Peyer's patch (tissue), 4 donors: Measurements from ENCODE around the gene CYP39A1. TPM values are rescaled to one million over a fixed set of nuclear protein-coding genes. Genes with fewer than 3 reads are reported as not detected.

Source experiments
- DNase-seq, 3 donors: peaks; one replicate each; pipeline ENCODE4 v3.0.0-alpha.2; 2017 to 2019
- H3K27ac ChIP-seq, 4 donors: fragments of 200-600 bp; sonication (generic); one replicate each; pipeline ENCODE4 v1.5.1; 2016 to 2019
- H3K27me3 ChIP-seq, 2 donors: fragments of 200-600 bp; sonication (generic); one replicate each; pipeline ENCODE4 v1.5.1; 2019
- H3K36me3 ChIP-seq, 3 donors: fragments of 200-600 bp; sonication (generic); one replicate each; pipeline ENCODE4 v1.5.1; 2016 to 2019
- H3K4me1 ChIP-seq, 4 donors: fragments of 200-600 bp; sonication (generic); one replicate each; pipeline ENCODE4 v1.5.1; 2016 to 2019
- H3K4me3 ChIP-seq, 4 donors: fragments of 200-600 bp; sonication (generic); 1 replicate in 3 of 4; 2 replicates in 1 of 4; pipeline ENCODE4 v1.5.1; 2016 to 2019; ENCODE audit warnings: mild to moderate bottlenecking in 1 of 4
- H3K9me3 ChIP-seq, 4 donors: fragments of 200-600 bp; sonication (generic); one replicate each; pipeline ENCODE4 v1.5.1; 2016 to 2019; ENCODE audit warnings: mild to moderate bottlenecking in 1 of 4
- POLR2A ChIP-seq, 2 donors: fragments of 450-650 bp; IDR thresholded peaks; one replicate each; pipeline ENCODE4 v1.5.1; 2017; ENCODE audit warnings: antibody characterized with exemption in 2 of 2, mild to moderate bottlenecking in 2 of 2, moderate library complexity in 2 of 2
- total RNA-seq, 4 donors: library from RNA; depleted of rRNA; stranded (reverse); fragments of >200 nt; gene quantifications; one replicate each; pipeline ENCODE4 v1.1.0, GENCODE V29; 2016
- TF ChIP-seq, protein P1 (sequence below), 6 experiments: fragments of 450-650 bp in 4 of 6; fragments of 200-600 bp in 2 of 6; sonication (generic) in 1 of 6; IDR thresholded peaks; one replicate each; pipeline ENCODE4 v1.5.1; 2017 to 2019; ENCODE audit warnings: antibody characterized with exemption in 6 of 6, mild to moderate bottlenecking in 3 of 6, moderate library complexity in 1 of 6

Gene CYP39A1
- total RNA-seq, 4 donors from 2014 or later = 1.2 to 8.3 (median 3.4) TPM

DNA sequence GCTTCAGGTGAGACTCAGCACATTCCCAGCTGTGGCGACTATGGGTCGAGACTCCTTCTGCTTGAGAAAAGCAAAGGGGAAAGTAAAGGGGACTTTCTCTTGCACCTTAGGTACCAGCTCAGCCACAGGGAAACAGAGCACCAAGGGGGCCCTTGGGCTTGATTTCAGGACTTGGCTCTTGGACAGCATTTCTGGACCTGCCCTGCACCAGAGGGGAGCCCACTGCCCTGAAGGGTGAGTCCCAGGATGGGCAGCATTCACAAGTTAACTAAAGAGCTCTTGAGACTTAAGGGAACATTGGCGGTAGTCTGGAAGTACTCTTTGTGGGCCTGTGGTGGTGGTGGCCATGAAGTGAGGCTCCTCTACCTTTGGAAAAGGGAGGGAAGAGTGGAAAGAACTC lies 111.1 kb downstream of the CYP39A1 start:
- Histone ChIP-seq H3K4me1 (no peaks in the 10 kb centered on the region), H3K4me3 (no peak overlapping the region), H3K27me3 (no peaks in the 10 kb centered on the region), H3K27ac (no peak overlapping the region), H3K36me3 (no peaks in the 10 kb centered on the region), H3K9me3 (no peaks in the 10 kb centered on the region)
- DNase-seq = no peak
- TF ChIP-seq POLR2A (IDR thresholded peaks at IDR 0.05) = no peak
- TF ChIP-seq, protein P1, sequence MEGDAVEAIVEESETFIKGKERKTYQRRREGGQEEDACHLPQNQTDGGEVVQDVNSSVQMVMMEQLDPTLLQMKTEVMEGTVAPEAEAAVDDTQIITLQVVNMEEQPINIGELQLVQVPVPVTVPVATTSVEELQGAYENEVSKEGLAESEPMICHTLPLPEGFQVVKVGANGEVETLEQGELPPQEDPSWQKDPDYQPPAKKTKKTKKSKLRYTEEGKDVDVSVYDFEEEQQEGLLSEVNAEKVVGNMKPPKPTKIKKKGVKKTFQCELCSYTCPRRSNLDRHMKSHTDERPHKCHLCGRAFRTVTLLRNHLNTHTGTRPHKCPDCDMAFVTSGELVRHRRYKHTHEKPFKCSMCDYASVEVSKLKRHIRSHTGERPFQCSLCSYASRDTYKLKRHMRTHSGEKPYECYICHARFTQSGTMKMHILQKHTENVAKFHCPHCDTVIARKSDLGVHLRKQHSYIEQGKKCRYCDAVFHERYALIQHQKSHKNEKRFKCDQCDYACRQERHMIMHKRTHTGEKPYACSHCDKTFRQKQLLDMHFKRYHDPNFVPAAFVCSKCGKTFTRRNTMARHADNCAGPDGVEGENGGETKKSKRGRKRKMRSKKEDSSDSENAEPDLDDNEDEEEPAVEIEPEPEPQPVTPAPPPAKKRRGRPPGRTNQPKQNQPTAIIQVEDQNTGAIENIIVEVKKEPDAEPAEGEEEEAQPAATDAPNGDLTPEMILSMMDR (IDR thresholded peaks at IDR 0.05) = no peak

DNA sequence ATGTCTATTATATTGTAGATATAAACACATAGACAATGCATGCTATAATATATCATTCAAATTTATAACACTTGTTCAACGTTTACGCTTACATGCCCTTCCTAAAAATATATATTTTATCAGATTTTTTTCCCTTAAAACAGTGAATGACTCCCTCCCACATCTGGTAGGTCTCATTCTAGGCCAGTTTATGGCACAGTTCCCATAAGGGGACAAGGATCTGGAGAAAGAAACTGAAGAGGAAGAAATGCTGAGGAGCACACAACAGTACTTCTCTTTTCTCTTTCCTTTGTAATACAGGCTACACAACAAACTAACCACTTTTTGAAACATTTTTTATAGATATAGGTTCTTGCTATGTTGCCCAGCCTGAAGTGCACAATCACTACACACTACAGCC lies 112.8 kb downstream of the CYP39A1 start:
- H3K27ac ChIP-seq = no peak overlapping the region
- no peaks in the 10 kb centered on the region for H3K27me3 ChIP-seq
- no peaks in the 10 kb centered on the region for H3K9me3 ChIP-seq
- no peaks in the 10 kb centered on the region for H3K4me1 ChIP-seq
- no peaks in the 10 kb centered on the region for H3K36me3 ChIP-seq
- DNase-seq = no peak
- no peak overlapping the region for H3K4me3 ChIP-seq
- no peak for TF ChIP-seq POLR2A (IDR thresholded peaks at IDR 0.05)

DNA sequence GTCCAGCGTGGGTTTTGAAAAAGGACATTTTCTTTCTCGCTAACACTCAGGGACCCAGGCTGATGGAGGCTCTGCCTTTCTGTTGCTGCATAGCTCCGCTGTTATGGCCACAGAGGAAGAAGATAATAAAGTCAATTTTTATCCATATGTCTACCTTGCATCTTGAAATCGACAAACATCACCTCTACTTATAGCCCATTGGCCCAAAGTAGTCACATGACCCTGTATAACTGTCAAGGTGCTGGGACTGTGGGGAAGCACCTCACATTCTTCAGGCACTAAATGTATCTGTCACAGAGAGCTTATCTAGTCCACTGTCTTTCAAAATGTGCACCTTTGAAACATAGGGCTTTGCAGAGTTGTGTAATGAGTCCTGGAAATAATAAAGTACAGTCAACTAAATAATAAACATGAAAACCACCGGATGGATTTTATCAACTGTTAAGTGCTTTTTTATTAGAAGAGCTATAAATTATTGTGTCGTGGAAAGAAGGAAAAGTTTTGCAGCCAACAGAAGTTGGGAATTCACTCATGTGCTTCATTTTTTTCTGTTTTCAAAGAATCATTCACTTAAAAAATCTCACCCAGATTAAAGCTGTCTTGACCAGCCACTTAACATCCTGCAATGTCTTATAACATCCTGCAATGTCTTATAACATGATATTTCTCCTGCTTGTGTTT lies 113.7 kb downstream of the CYP39A1 start:
- H3K4me1 ChIP-seq = no peaks in the 10 kb centered on the region
- TF ChIP-seq POLR2A (IDR thresholded peaks at IDR 0.05) = no peak
- TF ChIP-seq, protein P1 (IDR thresholded peaks at IDR 0.05) = no peak
- no peaks in the 10 kb centered on the region for H3K9me3 ChIP-seq
- no peaks in the 10 kb centered on the region for H3K36me3 ChIP-seq
- DNase-seq = no peak
- H3K27ac ChIP-seq = no peak overlapping the region
- H3K4me3 ChIP-seq = no peak overlapping the region
- H3K27me3 ChIP-seq = no peaks in the 10 kb centered on the region

DNA sequence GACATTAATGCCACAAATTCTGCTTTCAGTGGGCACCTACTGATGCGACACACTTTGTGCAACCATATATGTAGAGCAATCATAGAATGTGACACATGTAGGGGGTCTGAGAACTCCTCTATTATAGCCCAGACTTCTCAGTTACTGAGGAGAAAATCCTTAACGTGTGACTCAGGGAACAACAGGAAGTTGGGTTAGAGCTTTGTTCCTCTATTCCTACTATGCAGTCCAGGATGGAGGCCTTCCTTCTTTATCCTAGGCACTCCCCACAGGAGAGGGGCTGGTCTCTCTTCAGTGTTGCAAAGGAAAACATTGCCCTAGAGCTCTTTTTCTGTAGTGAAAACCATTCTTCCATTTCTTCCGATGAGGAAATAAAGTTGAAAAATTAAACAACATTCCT lies 121.7 kb downstream of the CYP39A1 start:
- Histone ChIP-seq H3K27ac (no peak overlapping the region), H3K27me3 (no peaks in the 10 kb centered on the region), H3K36me3 (no peaks in the 10 kb centered on the region), H3K9me3 (no peaks in the 10 kb centered on the region), H3K4me1 (no peaks in the 10 kb centered on the region), H3K4me3 (no peak overlapping the region)
- TF ChIP-seq POLR2A (IDR thresholded peaks at IDR 0.05) = no peak
- TF ChIP-seq, protein P1 (IDR thresholded peaks at IDR 0.05) = no peak
- no peak for DNase-seq

DNA sequence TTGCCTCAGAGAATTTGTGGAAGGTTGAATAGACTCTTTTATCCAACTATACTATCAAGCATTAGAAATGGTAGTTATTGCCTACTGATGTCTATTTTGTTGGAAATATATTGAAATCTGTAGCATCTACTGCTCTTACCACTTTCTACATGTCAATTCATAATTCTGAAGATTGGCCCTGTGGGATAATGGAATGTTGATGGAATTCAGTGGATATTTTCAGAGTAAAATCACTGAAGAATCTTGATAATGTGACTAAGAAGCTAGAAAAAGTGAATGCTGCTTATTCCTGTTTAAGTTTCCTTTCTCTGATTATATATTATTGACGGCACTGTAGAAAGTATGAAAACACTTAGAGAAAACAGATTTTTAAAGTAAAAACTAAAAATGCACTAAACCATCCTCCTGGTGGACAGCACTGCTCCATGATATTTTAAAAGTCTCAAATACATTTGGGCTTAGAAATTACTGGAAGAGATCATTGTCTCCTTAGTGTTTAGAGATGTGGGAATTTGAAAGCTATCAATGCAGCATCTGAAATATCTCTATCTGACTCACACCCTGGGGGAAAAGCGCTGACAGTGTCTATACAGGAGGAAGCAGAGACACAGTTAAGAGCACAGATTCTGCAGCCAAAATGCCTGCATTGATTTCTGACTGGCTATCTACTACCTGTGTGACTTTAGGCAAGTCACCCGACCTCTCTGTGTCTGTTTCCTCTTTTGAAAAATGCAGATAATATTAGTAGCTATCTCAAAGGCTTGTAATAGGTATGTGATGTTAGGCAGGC lies 123.5 kb downstream of the CYP39A1 start:
- Histone ChIP-seq H3K4me1 (no peaks in the 10 kb centered on the region), H3K9me3 (no peaks in the 10 kb centered on the region), H3K27ac (no peak overlapping the region), H3K27me3 (no peaks in the 10 kb centered on the region), H3K36me3 (no peaks in the 10 kb centered on the region), H3K4me3 (no peak overlapping the region)
- TF ChIP-seq, protein P1 (IDR thresholded peaks at IDR 0.05) = no peak
- no peak for TF ChIP-seq POLR2A (IDR thresholded peaks at IDR 0.05)
- no peak for DNase-seq

DNA sequence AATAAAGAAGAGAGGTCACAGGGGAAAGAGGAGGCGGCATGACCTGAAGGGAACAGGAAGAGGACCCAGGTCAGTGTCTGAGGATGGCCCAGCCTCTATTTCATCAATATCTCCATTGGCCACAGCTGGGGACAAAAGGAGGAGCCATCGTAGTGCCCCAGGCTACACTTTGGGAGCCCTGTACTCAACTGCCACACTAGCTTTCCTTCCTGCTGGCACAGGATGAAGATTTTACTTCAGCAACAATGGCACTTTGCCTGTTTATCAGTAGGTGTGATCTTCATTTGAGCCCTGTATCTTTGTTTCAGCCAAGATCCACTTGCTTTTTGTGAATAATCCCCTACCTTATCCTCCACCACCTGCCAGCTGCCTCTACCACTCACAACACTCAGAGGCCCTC lies 126.0 kb downstream of the CYP39A1 start:
- no peak overlapping the region for H3K4me3 ChIP-seq
- no peak for TF ChIP-seq POLR2A (IDR thresholded peaks at IDR 0.05)
- TF ChIP-seq, protein P1 (IDR thresholded peaks at IDR 0.05) = no peak
- H3K4me1 ChIP-seq = no peaks in the 10 kb centered on the region
- no peaks in the 10 kb centered on the region for H3K36me3 ChIP-seq
- DNase-seq = no peak
- H3K9me3 ChIP-seq = no peaks in the 10 kb centered on the region
- H3K27me3 ChIP-seq = no peaks in the 10 kb centered on the region
- peak overlapping the region in 1 of 4 donors; percentile 25 for H3K27ac ChIP-seq
